Measurements from ENCODE around the gene CASP10.

DNA sequence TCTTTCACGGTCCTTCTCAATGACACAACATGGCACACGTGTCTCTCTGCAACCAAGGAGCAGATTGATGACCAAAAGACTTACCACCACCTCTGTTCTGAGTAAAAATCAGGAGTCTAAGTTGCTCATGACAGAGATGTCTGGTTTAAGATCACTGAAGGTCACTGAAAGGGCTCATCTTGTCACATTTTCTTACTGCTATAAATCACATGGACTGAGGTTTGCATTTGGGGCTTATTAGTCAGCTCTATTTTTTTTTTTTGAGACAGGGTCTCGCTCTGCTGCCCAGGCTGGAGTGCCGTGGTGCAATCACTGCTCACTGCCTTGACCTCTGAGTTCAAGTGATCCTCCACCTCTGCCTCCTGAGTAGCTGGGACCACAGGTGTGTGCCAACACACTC, 47.6 kb upstream of the CASP10 start:
- TF ChIP-seq, protein P1, sequence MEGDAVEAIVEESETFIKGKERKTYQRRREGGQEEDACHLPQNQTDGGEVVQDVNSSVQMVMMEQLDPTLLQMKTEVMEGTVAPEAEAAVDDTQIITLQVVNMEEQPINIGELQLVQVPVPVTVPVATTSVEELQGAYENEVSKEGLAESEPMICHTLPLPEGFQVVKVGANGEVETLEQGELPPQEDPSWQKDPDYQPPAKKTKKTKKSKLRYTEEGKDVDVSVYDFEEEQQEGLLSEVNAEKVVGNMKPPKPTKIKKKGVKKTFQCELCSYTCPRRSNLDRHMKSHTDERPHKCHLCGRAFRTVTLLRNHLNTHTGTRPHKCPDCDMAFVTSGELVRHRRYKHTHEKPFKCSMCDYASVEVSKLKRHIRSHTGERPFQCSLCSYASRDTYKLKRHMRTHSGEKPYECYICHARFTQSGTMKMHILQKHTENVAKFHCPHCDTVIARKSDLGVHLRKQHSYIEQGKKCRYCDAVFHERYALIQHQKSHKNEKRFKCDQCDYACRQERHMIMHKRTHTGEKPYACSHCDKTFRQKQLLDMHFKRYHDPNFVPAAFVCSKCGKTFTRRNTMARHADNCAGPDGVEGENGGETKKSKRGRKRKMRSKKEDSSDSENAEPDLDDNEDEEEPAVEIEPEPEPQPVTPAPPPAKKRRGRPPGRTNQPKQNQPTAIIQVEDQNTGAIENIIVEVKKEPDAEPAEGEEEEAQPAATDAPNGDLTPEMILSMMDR (IDR thresholded peaks at IDR 0.05 in 4 of 5, conservative IDR thresholded peaks at IDR 0.05 in 1 of 5), result no peak
- no peak for TF ChIP-seq POLR2A (IDR thresholded peaks at IDR 0.05)

All from gastrocnemius medialis (tissue), 4 donors.